HG02763 (cell line): Measurements from ENCODE around the gene TMEM218.

Experiments
- ATAC-seq: cut with Tn5 transposase; IDR thresholded peaks from one replicate; pipeline ENCODE4 v1.9.1; 2021; ENCODE audit warnings: mild to moderate bottlenecking, moderate library complexity; ENCODE audit not compliant: unreplicated experiment

Gene TMEM218

DNA sequence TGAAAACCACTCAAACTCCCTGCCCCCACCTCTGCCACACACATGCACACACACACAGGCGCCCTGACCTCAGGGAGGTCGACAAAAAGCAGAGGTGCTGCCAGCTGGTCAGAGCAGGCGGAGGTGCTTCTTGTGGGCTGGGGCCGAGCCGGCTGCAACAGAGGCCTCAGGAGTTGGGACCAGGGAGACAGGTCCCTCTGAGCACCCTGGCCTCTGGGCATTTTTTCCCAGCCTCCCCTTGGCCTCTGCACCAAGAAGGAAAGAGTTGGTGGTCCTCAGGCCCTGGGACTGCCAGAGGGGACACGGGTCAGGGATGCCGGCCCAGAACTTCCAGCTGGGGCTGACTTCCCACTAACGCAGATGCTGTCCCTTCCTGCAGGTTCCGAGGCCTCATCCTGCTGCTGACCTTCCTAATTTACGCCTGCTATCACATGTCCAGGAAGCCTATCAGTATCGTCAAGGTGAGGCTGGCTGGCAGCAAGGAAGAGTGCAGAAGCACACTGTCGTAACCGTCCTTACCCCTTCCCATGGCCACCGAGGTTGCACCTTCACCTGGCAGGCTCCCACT lies 35.0 kb downstream of the TMEM218 start:
- ATAC-seq, result no peak

- no peak for ATAC-seq
These were observed 35.5 kb downstream of the TMEM218 start for GRCh38 chr11:125075900-125076317.

- ATAC-seq, result no peak
These were observed 36.2 kb downstream of the TMEM218 start for GRCh38 chr11:125075242-125075625.

- no peak for ATAC-seq
These were observed 36.8 kb downstream of the TMEM218 start for GRCh38 chr11:125074511-125075241.

GRCh38 chr11:125073616-125074483 lies 37.6 kb downstream of the TMEM218 start:
- ATAC-seq, result no peak

DNA sequence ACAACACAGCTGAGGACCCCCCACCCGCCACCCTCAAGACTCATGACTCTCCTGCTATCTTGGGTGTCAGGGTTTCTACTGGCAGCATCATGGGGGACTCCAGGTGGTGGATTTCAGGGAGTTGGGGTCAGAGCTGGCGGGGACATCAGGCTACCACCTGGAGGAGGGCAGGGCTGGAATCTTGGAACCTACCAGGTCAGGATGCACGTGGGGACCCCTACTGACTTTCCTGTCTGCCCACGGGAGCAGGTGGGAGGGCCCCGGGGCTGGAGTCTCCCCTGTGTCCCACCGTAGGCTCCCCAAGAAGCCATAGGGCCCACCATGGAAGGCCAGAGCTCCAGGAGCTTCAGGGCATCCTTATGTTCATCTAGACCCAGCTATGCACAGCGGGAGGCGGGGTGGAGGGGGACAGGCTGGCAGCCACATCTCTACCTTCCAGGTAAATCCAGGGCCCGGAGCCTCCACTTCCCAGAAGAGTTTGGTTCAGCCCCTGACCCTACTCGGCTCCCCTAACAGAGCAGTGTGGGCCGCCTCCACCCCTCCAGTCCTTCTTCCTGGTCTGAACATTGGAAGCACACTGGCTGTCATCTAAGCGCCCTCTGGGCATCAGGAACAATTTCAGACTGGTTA lies 38.4 kb downstream of the TMEM218 start:
- no peak for ATAC-seq

GRCh38 chr11:125072218-125072960 lies 39.0 kb downstream of the TMEM218 start:
- ATAC-seq, result peak; percentile 77

DNA sequence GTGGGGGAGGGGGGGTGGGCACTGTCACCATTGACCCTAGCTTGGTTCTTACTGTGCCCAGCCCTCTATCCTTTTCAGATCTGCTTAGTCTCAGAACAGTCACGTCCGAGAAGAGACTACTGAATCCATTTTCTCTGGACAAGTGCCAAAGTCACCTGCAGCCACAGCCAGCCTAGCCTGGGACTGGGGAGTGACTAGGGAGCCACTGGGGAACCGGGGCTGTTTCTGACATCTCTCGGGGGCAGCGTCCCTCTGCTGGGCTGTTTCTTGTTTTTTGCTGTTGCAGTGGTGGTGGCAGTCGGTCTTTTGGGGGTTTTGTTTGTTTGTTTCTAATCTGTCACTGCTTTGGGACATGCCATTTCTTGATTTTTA lies 39.6 kb downstream of the TMEM218 start:
- ATAC-seq, result no peak

GRCh38 chr11:125071435-125071834 lies 40.0 kb downstream of the TMEM218 start:
- no peak for ATAC-seq

GRCh38 chr11:125070699-125071254 lies 40.6 kb downstream of the TMEM218 start:
- peak; percentile 61 for ATAC-seq

DNA sequence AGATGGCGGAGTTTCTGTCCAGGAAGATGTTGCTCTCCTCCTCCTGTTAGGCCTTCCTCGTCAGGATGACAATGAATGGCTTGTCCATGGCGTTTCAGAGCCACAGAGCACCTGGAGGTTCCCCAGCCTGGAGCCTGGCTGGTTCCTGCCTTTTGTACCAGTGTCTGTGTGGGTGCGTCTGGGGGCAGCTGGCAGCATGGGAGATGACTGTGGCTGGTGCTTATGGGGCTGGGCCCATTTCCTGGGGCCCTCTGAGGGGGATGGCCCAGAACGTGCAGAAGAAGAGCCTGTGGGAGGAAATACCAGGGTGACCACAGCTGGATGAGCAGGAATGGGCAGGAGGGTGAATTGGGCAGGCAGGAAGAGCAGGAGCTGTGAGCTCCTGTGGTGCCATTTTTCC lies 41.6 kb downstream of the TMEM218 start:
- no peak for ATAC-seq

- ATAC-seq, result no peak
These were observed 42.4 kb downstream of the TMEM218 start for GRCh38 chr11:125069008-125069407.

DNA sequence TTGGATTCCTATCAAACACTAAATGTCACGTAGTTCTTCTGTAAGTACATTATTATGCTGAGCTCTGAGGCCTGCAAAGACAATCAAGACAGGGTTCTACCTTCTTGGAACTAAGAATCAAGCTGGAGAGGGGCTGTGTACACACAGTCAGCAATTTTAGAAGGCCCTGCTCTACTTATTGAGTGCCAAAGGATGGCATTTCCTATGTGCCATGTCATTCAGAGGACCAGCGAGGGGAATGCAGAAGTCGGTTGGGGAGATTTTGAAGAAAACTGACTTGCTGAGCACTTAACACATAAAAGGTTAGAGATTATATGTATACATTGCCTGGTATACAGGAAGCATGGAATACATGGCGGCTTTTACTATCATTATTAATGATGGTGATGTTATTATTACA lies 43.1 kb downstream of the TMEM218 start:
- ATAC-seq, result no peak

DNA sequence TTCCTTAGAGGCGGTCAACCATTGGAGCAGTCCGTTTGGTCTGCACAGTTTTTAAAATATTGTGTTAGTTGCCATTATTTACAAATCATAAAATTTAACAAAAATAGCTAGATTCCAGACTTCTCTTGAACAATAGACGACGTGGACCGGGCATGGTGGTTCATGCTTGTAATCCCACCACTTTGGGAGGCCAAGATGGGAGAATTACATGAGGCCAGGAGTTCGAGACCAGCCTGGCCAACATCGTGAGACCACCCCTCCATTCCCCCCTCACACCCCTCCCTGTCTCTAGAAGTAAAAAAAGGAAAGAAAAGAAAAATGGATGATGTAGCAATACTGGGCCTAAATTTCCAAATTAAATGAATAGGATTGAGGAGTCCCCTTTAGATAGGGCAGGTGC lies 47.4 kb downstream of the TMEM218 start:
- no peak for ATAC-seq

- ATAC-seq, result peak; percentile 14
These were observed 47.9 kb downstream of the TMEM218 start for GRCh38 chr11:125063429-125064043.

GRCh38 chr11:125062931-125063428 lies 48.4 kb downstream of the TMEM218 start, which contains the start of gene SLC37A2:
Gene SLC37A2, plus strand, starts transcription at chr11:125063305. Its CDS starts 63 bp downstream, at chr11:125063368.
- ATAC-seq, result peak; percentile 84

DNA sequence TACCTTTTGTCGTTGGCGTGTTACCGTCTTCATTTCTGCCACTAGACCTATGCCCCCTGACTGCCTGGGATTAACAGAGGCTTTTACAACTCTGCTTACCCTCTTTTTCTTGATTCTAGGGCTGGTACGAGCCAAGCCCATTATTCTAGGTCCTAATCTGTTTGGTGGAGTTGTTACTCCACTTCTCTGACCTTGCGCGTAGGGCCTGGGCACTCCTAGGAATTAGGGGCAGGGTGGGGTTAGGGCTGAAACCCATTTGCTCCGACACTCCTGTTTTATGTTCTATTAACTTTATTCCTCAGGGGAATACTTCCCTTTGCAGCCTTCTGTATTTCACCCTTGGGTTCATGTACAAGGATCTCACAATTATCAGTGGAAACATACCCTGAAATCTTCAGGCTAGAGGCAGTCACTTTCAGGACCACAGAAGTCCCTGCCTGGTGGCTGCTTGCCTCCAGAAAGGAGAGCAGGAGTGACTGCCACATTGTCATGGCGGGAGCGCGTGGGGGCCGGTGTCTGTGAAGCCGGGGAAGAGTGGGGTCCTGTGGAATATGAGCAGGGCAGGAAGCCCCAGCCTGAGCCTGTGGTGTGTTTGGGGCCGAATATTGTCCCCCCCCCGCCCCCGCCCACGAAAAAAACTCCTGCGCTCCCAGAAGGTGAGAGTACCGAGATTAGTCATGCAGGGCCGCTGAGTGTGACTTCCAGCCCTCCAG lies 49.1 kb downstream of the TMEM218 start:
- peak; percentile 3 for ATAC-seq

DNA sequence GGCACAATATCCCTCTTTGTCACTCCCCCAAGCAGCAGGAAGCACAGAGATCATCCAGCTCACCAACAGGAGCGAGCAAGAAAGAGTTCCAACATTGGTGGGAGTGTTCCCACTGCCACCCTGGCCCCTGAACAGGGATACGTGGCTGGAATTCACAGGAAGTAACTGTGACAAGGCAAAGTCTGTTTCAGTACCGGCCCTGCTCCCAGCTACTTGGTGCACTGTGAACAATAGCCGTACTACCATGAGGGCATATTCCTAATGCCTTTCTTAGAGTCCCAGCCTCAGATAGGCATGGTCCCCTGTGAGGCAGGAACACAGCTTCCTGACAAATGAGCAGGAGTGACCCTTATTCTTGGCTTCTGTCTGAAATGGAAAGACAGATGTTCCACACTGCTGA lies 50.1 kb downstream of the TMEM218 start:
- ATAC-seq, result no peak

GRCh38 chr11:125057693-125058016 lies 53.8 kb downstream of the TMEM218 start:
- no peak for ATAC-seq
